PC-9 (cell line): ENCODE measurements around the gene LRRC30. TPM values are rescaled to one million over a fixed set of nuclear protein-coding genes. Genes with fewer than 3 reads are reported as not detected.

Experiments
- BruUV-seq: library from RNA; stranded (reverse); fragments of 400-500 nt; replicated peaks from 2 replicates; lab custom pipeline; 2021; lab: Mats Ljungman, UMichigan
- CTCF ChIA-PET: fragments of 300-600 bp; sonication (Branson Sonifier 250); formaldehyde crosslinking; loops from one replicate; lab custom pipeline; 2022; ENCODE audit warnings: antibody characterized with exemption; lab: Charles Lee
- POLR2A ChIA-PET: fragments of 300-600 bp; sonication (Branson Sonifier 250); formaldehyde crosslinking; loops from one replicate; lab custom pipeline; 2022; ENCODE audit warnings: antibody characterized with exemption; ENCODE audit not compliant: unreplicated experiment; lab: Charles Lee
- DNase-seq, 2 experiments: peaks; one replicate each; pipeline versions ENCODE4 v3.0.0 to v3.0.0-alpha.2; 2015 to 2022; ENCODE audit warnings: mixed read lengths in 1 of 2
- H2AFZ ChIP-seq: fragments of 200-600 bp; sonication (generic); 2 replicates; pipeline ENCODE4 v1.8.1; 2017; ENCODE audit warnings: antibody characterized with exemption
- H3F3A ChIP-seq: fragments of 200-600 bp; sonication (generic); 2 replicates; pipeline ENCODE4 v1.8.1; 2017; ENCODE audit warnings: antibody characterized with exemption, mild to moderate bottlenecking, low read depth; ENCODE audit not compliant: insufficient read depth
- H3K27ac ChIP-seq: fragments of 200-600 bp; sonication (generic); 2 replicates; pipeline ENCODE4 v1.6.1; 2016; ENCODE audit warnings: mixed run types
- H3K27me3 ChIP-seq: fragments of 200-600 bp; sonication (generic); 2 replicates; pipeline ENCODE4 v1.6.1; 2016; ENCODE audit warnings: low read depth, mixed run types; ENCODE audit not compliant: insufficient read depth
- H3K36me3 ChIP-seq: fragments of 200-600 bp; sonication (generic); 2 replicates; pipeline ENCODE4 v1.6.1; 2016; ENCODE audit warnings: low read depth, mixed run types
- H3K4me1 ChIP-seq: fragments of 200-600 bp; sonication (generic); replicated peaks from 2 replicates; pipeline ENCODE4 v1.6.1; 2016; ENCODE audit warnings: mixed run types; ENCODE audit not compliant: insufficient read depth
- H3K4me2 ChIP-seq: fragments of 200-600 bp; sonication (generic); 2 replicates; pipeline ENCODE4 v1.6.1; 2017; ENCODE audit warnings: mixed run types
- H3K4me3 ChIP-seq: fragments of 200-600 bp; sonication (generic); 2 replicates; pipeline ENCODE4 v1.6.1; 2016; ENCODE audit warnings: mixed run types
- H3K79me2 ChIP-seq: fragments of 200-600 bp; sonication (generic); 2 replicates; pipeline ENCODE4 v1.6.1; 2017; ENCODE audit warnings: low read depth, mixed run types
- H3K9me2 ChIP-seq: fragments of 200-600 bp; sonication (generic); 2 replicates; pipeline ENCODE4 v1.8.1; 2017; ENCODE audit warnings: mild to moderate bottlenecking; ENCODE audit not compliant: insufficient read depth
- H3K9me3 ChIP-seq: fragments of 200-600 bp; sonication (generic); 2 replicates; pipeline ENCODE4 v1.8.1; 2016; ENCODE audit warnings: low read depth; ENCODE audit not compliant: insufficient read depth
- H4K20me1 ChIP-seq: fragments of 200-600 bp; sonication (generic); 2 replicates; pipeline ENCODE4 v1.8.1; 2017; ENCODE audit not compliant: insufficient read depth
- EZH2 ChIP-seq: fragments of 200-600 bp; sonication (generic); IDR thresholded peaks from 2 replicates; pipeline ENCODE4 v1.8.0; 2017; ENCODE audit warnings: antibody characterized with exemption, low read depth
- intact Hi-C: fragments of 100-400 bp; cut with micrococcal nuclease; formaldehyde crosslinking; loops from one replicate; pipeline ENCODE4 v1.10.0; 2022; ENCODE audit not compliant: unreplicated experiment
- total RNA-seq: library from RNA; stranded (reverse); gene quantifications from 2 replicates; pipeline ENCODE4 v1.2.3, GENCODE V29; 2021
- TF ChIP-seq, protein P1 (sequence below): fragments of 200-600 bp; sonication (generic); conservative IDR thresholded peaks from 2 replicates; pipeline ENCODE4 v1.6.1; 2017; ENCODE audit warnings: mixed run types, antibody characterized with exemption, mild to moderate bottlenecking, moderate library complexity

The LRRC30 gene
- total RNA-seq, 1 experiment from 2014 or later = not detected

DNA sequence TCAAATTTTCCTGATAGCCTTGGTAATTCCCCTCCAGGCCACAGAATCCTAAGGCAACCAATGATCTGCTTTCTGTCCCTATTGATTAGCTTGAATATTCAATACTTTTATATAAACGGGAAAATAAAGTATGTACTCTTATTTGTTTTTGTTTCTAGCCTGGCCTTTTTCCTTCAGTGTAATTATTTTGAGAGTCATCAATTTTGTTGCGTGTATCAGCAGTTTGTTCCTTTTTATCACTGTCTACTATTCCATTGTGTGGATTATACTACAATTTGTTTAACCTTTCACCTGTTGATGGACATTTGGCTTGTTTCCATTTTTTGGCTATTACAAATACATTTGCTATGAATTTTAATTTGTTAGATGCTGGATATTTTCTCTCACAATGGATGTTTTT, 39.2 kb upstream of the LRRC30 start:
- Histone ChIP-seq H2AFZ (no peak overlapping the region), H3K4me1 (no peaks in the 10 kb centered on the region), H3F3A (no peaks in the 10 kb centered on the region), H3K4me2 (no peak overlapping the region), H3K4me3 (no peak overlapping the region), H4K20me1 (no peaks in the 10 kb centered on the region), H3K36me3 (no peaks in the 10 kb centered on the region), H3K27ac (no peak overlapping the region), H3K9me2 (no peaks in the 10 kb centered on the region), H3K9me3 (no peaks in the 10 kb centered on the region), H3K27me3 (peaks cover 62% of the 10 kb centered on the region), H3K79me2 (no peaks in the 10 kb centered on the region)
- intact Hi-C loops = no loop called here
- BruUV-seq = no TSS peak
- POLR2A ChIA-PET = no interaction called here
- TF ChIP-seq, protein P1, sequence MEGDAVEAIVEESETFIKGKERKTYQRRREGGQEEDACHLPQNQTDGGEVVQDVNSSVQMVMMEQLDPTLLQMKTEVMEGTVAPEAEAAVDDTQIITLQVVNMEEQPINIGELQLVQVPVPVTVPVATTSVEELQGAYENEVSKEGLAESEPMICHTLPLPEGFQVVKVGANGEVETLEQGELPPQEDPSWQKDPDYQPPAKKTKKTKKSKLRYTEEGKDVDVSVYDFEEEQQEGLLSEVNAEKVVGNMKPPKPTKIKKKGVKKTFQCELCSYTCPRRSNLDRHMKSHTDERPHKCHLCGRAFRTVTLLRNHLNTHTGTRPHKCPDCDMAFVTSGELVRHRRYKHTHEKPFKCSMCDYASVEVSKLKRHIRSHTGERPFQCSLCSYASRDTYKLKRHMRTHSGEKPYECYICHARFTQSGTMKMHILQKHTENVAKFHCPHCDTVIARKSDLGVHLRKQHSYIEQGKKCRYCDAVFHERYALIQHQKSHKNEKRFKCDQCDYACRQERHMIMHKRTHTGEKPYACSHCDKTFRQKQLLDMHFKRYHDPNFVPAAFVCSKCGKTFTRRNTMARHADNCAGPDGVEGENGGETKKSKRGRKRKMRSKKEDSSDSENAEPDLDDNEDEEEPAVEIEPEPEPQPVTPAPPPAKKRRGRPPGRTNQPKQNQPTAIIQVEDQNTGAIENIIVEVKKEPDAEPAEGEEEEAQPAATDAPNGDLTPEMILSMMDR = no peak
- TF ChIP-seq EZH2 = no peak
- CTCF ChIA-PET = no interaction called here
- DNase-seq = no peak

DNA sequence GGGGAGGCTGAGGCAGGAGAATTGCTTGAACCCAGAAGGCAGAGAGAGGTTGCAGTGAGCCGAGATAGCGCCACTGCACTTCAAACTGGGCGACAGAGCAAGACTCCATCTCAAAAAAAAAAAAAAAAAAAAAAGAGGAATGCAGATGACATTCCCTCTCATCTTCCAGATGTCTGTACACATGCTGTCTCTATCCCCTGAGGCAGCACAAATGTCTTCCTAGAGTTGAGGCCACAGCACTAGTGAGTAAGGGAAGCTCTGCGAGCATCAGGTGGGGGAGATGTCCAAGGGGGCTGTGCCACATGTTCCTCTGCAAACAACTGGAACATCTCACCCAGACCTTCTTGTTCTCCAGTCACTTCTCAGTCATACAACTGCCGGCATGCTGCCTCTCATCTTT, 35.6 kb upstream of the LRRC30 start:
- Histone ChIP-seq H4K20me1 (no peaks in the 10 kb centered on the region), H3K9me2 (no peaks in the 10 kb centered on the region), H3K79me2 (no peaks in the 10 kb centered on the region), H3K36me3 (no peaks in the 10 kb centered on the region), H3K4me3 (no peak overlapping the region), H3K27ac (no peak overlapping the region), H3F3A (no peaks in the 10 kb centered on the region), H3K4me2 (no peak overlapping the region), H3K4me1 (no peaks in the 10 kb centered on the region), H3K27me3 (peaks cover 75% of the 10 kb centered on the region), H2AFZ (no peak overlapping the region), H3K9me3 (no peaks in the 10 kb centered on the region)
- intact Hi-C loops = no loop called here
- CTCF ChIA-PET = no interaction called here
- no peak for TF ChIP-seq EZH2
- TF ChIP-seq, protein P1 = no peak
- POLR2A ChIA-PET = no interaction called here
- DNase-seq = no peak
- no TSS peak for BruUV-seq

DNA sequence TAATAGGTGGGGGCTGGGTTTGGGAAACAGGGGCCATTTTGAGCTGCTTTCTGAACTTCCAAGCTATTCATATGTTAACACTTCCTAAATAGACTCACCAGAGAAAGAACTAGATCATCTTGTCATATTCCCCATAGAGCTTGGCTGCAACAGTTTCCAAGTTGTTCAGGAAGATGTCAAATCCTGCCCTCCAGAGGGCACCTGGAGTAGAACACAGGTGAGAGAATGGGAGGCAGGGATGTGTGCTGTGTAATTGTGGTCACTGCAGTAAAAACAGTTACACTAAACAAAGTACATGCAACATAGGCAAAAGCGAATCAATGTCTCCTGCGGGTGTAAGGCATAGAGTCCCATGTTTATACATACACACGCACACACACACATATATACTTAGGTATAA, 34.5 kb upstream of the LRRC30 start:
- H3K4me1 ChIP-seq = no peaks in the 10 kb centered on the region
- no peak overlapping the region for H2AFZ ChIP-seq
- peaks cover 77% of the 10 kb centered on the region for H3K27me3 ChIP-seq
- H3K79me2 ChIP-seq = no peaks in the 10 kb centered on the region
- H3F3A ChIP-seq = no peaks in the 10 kb centered on the region
- no peaks in the 10 kb centered on the region for H4K20me1 ChIP-seq
- intact Hi-C loops = no loop called here
- H3K4me3 ChIP-seq = no peak overlapping the region
- H3K36me3 ChIP-seq = no peaks in the 10 kb centered on the region
- ChIA-PET POLR2A (no interaction called here), CTCF (no interaction called here)
- no peak overlapping the region for H3K27ac ChIP-seq
- DNase-seq = no peak
- no peak overlapping the region for H3K4me2 ChIP-seq
- no peaks in the 10 kb centered on the region for H3K9me2 ChIP-seq
- BruUV-seq = no TSS peak
- no peaks in the 10 kb centered on the region for H3K9me3 ChIP-seq
- TF ChIP-seq EZH2 = no peak
- TF ChIP-seq, protein P1 = no peak
